Activated gamma-delta T cell treated with anti-CD3 and anti-CD28 coated beads, Interleukin-2, amount 50 U/mL, for 16 hours (primary cell): ENCODE measurements around the gene BRD8.
A peak's percentile ranks its signal among the peaks of the same experiment; 100 is the strongest.
"Not testable (repeated sequence)": the region's sequence is repeated elsewhere in the genome, so short reads cannot be mapped to it uniquely, and the experiment has no call there.

Experiments
- DNase-seq: peaks from one replicate; pipeline ENCODE4 v3.0.0-alpha.2; 2020; ENCODE audit warnings: low read depth

The BRD8 gene

DNA sequence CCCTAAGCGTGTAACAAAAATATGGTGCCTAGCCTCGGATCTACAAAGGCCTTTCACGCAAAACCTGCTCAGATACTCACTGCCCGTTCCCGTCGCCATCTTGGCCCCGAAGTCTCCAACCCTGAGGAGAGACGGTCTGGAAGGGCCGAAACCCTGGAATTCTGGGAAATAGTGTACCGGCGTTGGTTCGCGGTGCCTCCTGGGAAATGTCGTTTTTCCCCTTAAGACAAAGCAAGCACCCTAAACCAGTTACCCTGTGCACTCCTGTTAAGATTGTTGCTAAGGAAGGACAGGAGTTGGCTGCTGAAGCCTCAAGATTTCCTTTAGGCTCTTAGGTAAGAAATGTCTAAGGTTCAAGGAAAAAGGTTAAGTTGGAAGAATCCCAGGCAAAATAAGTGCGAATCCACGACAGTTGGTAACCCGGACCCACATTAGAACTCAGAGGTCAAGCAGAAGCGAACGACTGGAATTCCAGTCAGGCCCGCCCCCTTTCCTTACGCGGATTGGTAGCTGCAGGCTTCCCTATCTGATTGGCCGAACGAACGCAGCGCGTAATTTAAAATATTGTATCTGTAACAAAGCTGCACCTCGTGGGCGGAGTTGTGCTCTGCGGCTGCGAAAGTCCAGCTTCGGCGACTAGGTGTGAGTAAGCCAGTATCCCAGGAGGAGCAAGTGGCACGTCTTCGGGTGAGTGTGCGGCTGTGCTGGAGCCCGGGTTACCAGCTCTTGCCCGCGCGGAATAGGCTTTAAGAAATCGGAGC, at the start of gene BRD8, which contains the start of gene KIF20A:
BRD8 (minus strand) TSS at position 115 of the 761 bp plus-strand sequence; CDS start at position 99, 16 bp downstream.
KIF20A (plus strand) TSS at position 597 of the 761 bp plus-strand sequence. CDS start 569 bp downstream, outside the sequence.
- DNase-seq: peak; percentile 83

- DNase-seq: no peak
Measured at GRCh38 chr5:138226910-138227309, 48.5 kb upstream of the BRD8 start.

DNA sequence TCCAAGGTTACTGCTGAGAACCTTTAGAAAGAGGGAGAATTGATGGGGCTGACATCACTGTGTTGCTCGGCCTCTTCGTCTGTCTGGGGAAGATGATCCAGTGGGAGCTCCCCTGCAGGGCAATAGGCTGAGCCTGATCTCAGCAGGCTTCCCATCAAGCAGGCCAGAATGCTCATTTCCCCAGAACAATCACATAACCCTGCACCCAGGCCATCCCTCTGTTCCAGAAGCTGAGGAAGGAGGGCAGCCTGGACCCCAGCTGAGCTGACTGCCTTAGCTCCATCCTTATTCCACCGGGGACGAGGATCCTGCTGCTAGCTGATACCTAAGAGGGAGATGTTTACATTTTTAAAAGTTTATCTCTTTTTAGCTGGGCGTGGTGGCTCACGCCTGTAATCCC, 46.3 kb upstream of the BRD8 start:
- no peak for DNase-seq

DNA sequence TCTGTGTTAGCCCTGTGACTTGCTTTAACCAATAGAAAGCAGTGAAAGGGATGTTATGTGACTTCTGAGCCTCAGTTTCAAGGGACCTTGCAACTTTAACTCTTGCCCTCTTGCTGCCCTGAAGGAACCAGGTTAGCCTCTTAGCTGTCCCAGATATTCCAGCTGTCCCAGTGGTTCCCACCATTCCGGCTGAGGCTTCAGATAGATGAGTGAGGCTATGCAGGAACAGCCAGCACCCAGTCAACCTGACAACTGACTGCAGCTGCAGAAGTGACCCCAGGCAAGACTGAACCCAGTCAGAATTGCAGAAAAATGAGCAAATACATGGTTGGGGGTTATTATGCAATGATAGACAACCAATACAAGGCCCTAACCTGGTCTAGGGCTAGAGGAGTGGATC, 45.1 kb upstream of the BRD8 start:
- no peak for DNase-seq

DNA sequence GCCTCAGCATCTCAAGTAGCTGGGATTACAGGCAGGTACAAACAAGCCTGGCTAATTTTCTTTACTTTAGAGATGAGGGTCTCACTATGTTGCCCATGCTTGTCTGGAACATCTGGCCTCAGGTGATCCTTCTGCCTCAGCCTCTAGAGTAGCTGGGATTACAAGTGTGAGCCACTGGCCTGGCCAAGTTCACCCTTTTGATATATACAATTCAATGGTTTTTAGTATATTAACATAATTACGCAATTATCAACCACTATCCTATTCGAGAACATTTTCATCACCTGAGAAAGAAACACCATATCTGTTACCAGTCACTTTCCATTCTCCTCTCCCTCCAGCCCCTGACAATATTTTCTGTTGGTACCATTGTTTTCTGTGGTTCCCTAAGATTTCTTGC, 38.4 kb upstream of the BRD8 start:
- no peak for DNase-seq

DNA sequence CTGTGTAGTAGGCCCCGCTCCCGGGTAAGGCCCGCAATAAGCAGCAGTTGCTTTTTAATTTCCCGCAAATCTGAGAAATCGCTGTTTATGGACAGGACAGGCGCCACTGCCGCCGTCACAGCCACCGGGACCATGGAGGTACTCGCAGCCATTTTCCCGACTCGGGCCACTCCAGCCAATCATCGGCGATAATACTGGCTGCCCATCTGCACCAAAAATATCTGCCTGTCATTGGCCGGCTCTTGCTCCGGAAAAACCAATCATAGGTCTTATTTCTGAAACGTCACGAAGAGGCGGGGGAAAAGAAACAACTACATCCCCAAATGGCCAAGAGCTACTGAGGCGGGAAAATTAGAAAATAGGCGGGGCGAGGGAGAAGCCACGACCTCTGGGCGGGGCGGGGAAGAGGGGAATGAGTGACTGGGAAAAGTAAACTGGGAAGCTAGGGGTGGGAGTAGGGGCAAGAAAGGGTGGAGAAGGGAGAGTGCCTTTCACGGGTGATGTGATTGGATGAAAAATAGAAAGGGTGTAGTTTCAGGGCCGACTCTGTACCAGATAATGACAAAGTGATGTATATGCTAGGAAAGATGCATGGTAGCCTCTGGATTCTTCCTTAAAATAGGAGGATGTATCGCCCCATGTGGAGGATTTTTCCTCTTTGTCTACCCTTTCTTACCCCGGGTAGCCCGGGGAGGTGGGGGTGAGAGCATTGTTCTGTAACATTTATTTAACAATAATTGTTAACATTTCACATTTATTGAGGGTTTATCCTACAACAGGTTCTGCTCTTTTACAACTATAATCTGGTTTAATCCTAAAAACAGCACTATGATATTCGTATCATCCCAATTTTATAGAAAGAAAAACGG, 35.0 kb upstream of the BRD8 start, which contains the start of gene CDC23:
CDC23 (minus strand) TSS at position 163 of the 869 bp plus-strand sequence; CDS start at position 152, 11 bp downstream.
- peak; percentile 86 for DNase-seq

DNA sequence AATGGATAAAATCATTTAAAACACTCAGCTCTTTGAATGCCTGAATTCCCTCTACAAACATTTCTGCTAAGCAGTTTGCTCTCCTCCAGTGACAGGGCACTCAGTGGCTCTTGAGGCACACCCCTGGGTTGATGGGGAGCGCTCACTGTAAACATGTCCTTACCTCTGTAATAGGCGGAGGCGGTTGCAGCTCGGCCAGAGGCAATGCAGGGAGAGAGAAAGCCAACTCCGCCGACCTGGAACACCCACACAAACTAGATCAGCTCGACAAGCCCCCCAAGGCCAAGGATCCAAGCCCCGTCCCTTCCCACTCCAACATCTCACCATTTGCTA, 34.4 kb upstream of the BRD8 start:
- no peak for DNase-seq

DNA sequence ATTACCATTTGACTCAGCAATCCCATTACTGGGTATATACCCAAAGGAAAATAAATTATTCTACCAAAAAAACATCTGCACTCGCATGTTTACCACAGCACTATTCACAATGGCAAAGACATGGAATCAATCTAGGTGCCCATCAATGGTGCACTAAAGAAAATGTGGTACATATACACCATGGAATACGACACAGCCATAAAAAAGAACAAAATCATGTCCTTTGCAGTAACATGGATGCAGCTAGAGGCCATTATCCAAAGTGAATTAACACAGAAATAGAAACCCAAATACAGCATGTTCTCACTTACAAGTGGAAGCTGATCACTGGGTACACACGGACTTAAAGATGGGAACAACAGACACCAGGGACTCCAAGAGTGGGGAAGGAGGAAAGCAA, 32.6 kb upstream of the BRD8 start:
- no peak for DNase-seq

DNA sequence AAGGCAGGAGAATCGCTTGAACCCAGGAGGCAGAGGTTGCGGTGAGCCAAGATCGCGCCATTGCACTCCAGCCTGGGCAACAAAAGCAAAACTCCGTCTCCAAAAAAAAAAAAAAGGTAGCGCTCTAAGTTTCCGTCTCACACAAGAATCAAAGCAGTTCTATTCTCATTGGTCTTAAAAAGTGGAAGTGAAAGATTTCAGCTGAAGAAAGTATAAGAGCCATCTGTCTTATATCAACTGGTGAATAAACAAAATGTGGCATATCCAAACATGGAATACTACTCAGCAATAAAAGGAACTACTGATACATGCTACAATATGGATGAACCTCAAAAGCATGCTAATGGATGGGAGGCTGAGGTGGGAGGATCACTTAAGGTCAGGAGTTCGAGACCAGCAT, 15.4 kb upstream of the BRD8 start:
- not testable (repeated sequence) for DNase-seq

DNA sequence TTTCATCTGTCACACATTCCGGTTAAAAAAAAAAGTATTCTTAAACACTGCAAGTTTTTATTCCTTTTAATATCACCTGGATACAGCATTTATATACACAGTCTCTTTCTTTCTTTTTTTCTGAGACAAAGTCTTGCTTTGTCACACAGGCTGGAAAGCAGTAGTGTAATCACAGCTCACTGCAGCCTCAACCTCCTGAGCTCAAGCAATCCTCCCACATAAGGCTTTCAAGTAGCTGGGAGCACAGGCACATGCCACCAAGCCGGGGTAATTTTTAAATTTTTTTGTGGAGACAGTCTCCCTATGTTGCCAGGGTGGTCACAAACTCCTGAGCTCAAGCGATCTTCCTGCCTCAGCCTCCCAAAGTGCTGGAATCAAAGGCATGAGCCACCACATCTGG, 14.4 kb upstream of the BRD8 start:
- DNase-seq: no peak

- DNase-seq: no peak
Measured at GRCh38 chr5:138188626-138189025, 10.2 kb upstream of the BRD8 start.

GRCh38 chr5:138186002-138186447, 7.6 kb upstream of the BRD8 start:
- DNase-seq: no peak

- DNase-seq: no peak
Measured at GRCh38 chr5:138182808-138183207, 4.4 kb upstream of the BRD8 start.

DNA sequence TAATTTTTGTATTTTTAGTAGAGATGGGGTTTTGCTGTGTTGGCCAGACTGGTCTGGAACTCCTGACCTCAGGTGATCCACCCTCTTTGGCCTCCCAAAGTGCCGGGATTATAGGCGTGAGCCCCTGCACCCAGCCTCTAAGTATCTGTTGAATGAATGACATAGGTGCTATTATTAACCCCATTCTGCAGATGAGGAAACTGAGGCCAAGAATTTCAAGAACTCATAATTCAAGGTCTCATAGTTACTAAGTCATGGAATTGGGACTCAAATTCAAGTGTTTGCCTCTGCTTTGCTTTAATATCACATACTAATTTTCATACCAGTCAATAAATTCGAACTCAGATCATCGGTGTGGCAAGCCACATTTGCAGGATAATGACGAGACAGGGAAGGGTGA, 2.4 kb upstream of the BRD8 start:
- DNase-seq: no peak

- no peak for DNase-seq
Measured at GRCh38 chr5:138180183-138180782, 1.9 kb upstream of the BRD8 start.

DNA sequence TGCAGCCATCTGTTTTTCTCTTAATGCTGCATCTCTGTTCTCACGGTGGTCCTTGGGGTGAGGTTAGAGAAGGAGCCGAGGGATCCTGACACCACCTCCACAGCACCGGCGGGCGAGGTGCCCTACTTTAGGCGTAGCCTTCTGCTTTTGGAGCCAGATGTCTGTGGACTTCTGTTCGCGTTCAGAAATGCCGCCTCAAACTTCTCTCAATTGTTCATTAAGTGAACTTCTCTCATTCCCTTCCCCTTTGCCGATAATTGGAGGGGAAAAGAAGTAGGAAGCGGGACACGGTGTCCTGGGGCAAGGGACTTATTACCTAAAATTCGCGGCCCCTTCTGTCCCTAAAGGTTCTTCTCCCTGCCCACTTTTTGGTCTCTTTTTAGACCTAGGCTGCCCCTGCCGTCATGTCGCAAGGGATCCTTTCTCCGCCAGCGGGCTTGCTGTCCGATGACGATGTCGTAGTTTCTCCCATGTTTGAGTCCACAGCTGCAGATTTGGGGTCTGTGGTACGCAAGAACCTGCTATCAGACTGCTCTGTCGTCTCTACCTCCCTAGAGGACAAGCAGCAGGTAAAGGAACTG, 937 bp upstream of the BRD8 start:
- no peak for DNase-seq

- no peak for DNase-seq
Measured at GRCh38 chr5:138177941-138178515, 402 bp downstream of the BRD8 start.

- DNase-seq: no peak
Measured at GRCh38 chr5:138170299-138170698, 8.1 kb downstream of the BRD8 start.

DNA sequence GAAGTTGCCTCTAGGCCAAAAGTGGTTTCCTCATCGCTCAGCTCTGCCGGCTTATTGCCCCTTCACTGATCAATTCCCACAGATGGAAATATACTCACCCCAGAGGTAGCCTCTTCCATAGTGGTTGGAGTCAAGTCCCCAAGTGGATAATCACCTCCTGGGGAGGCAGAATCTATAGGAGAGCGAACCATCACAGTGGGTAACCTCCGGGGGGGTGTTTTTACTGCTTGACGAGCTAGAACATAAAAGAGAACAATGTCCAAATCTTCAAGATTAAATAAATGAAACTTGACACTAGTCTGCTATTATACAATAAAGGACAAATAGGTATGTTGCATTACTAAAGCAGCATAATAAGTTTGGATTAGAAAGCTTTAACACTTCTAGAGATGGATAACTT, 9.3 kb downstream of the BRD8 start:
- DNase-seq: no peak

DNA sequence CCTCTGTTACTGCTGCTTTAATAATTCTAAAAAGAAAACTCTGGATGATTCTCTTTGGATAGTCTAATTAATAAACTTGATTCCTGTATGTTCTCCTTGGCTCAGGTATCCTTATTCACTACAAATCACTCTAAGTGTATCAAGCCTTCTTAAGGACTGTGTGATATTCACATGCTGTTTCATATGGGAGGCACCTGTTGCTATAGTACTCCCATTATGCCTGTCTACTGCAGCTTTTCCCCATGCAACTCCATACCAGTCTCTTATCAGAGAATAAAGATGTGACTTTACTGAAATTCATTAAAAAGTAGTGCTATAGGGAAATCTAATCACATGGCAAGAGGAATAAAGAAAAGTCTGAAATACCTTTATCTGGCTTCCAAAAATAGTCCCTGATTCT, 14.7 kb downstream of the BRD8 start:
- no peak for DNase-seq

DNA sequence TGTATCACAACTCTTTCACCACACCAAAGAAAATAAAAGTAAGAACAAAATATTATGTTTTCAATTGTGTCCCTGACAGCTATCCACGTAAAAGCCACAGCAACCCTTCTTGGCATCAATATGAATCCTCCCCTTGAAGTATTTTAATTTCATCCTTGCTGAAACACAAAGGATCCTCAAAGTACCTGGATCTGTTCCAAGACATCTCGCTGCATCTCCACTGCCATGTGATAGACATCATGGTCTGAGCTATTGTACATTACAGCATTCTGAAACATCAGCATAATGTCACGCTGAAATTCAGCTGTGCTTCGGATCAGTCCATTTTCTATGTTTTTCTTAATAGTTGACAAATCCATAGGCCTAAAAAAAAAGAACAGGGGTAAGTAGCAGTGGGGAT, 17.7 kb downstream of the BRD8 start:
- no peak for DNase-seq

GRCh38 chr5:138159666-138160065, 18.8 kb downstream of the BRD8 start:
- DNase-seq: no peak
